H9 (cell line): ENCODE measurements around the gene APOOL. TPM values are rescaled to one million over a fixed set of nuclear protein-coding genes. Genes with fewer than 3 reads are reported as not detected.

Experiments used
- DNase-seq: peaks from one replicate; pipeline ENCODE4 v3.0.0-alpha.2; 2017
- H2AFZ ChIP-seq: one replicate; pipeline ENCODE4 v1.6.1; 2013; ENCODE audit warnings: mild to moderate bottlenecking, low read length, control low read depth, moderate library complexity
- H2AK5ac ChIP-seq: 2 replicates; pipeline ENCODE4 v1.6.1; 2013; ENCODE audit warnings: low read length, control low read depth, mixed read lengths; ENCODE audit not compliant: insufficient read length
- H2BK120ac ChIP-seq: one replicate; pipeline ENCODE4 v1.6.1; 2013; ENCODE audit warnings: low read depth, mild to moderate bottlenecking, low read length, control low read depth, inconsistent platforms; ENCODE audit not compliant: poor library complexity, severe bottlenecking
- H2BK12ac ChIP-seq: 2 replicates; pipeline ENCODE4 v1.6.1; 2013; ENCODE audit warnings: low read length, control low read depth, mixed read lengths, low read depth; ENCODE audit not compliant: insufficient read length
- H2BK15ac ChIP-seq: 2 replicates; pipeline ENCODE4 v1.6.1; 2013; ENCODE audit warnings: low read depth, low read length, control low read depth
- H2BK20ac ChIP-seq: one replicate; pipeline ENCODE4 v1.6.1; 2013; ENCODE audit warnings: low read depth, mild to moderate bottlenecking, low read length, control low read depth, inconsistent platforms; ENCODE audit not compliant: poor library complexity, severe bottlenecking
- H2BK5ac ChIP-seq: 2 replicates; pipeline ENCODE4 v1.6.1; 2013; ENCODE audit warnings: low read length, control low read depth, mixed read lengths; ENCODE audit not compliant: insufficient read length
- H3K14ac ChIP-seq: 2 replicates; pipeline ENCODE4 v1.6.1; 2013; ENCODE audit warnings: low read length, control low read depth; ENCODE audit not compliant: insufficient read depth
- H3K18ac ChIP-seq: 2 replicates; pipeline ENCODE4 v1.6.1; 2013; ENCODE audit warnings: low read depth, mild to moderate bottlenecking, mixed read lengths, low read length, control low read depth; ENCODE audit not compliant: insufficient read length
- H3K23ac ChIP-seq: 2 replicates; pipeline ENCODE4 v1.6.1; 2013; ENCODE audit warnings: low read length, control low read depth, mixed read lengths, low read depth; ENCODE audit not compliant: insufficient read length
- H3K23me2 ChIP-seq: 2 replicates; pipeline ENCODE4 v1.6.1; 2013; ENCODE audit warnings: low read depth, mild to moderate bottlenecking, mixed read lengths, low read length, control low read depth; ENCODE audit not compliant: insufficient read length, poor library complexity, severe bottlenecking
- H3K27ac ChIP-seq: 2 replicates; pipeline ENCODE4 v1.5.1; 2013; ENCODE audit warnings: low read length, control low read depth, mixed read lengths, low read depth; ENCODE audit not compliant: insufficient read length
- H3K27me3 ChIP-seq: 2 replicates; pipeline ENCODE4 v1.6.1; 2013; ENCODE audit warnings: low read length, control low read depth, inconsistent platforms; ENCODE audit not compliant: insufficient read depth
- H3K4ac ChIP-seq: 2 replicates; pipeline ENCODE4 v1.6.1; 2013; ENCODE audit warnings: low read depth, mild to moderate bottlenecking, control low read depth, inconsistent platforms, low read length, moderate library complexity
- H3K4me1 ChIP-seq: 2 replicates; pipeline ENCODE4 v1.6.1; 2013; ENCODE audit warnings: low read length, control low read depth, inconsistent platforms; ENCODE audit not compliant: insufficient read depth
- H3K4me2 ChIP-seq: 2 replicates; pipeline ENCODE4 v1.6.1; 2013; ENCODE audit warnings: low read length, control low read depth, mixed read lengths; ENCODE audit not compliant: insufficient read length, insufficient read depth
- H3K56ac ChIP-seq: 2 replicates; pipeline ENCODE4 v1.6.1; 2013; ENCODE audit warnings: low read depth, mild to moderate bottlenecking, mixed read lengths, low read length, control low read depth; ENCODE audit not compliant: insufficient read length
- H3K79me1 ChIP-seq: 2 replicates; pipeline ENCODE4 v1.6.1; 2013; ENCODE audit warnings: low read depth, mild to moderate bottlenecking, moderate library complexity, low read length, control low read depth, inconsistent platforms; ENCODE audit not compliant: insufficient read depth, poor library complexity, severe bottlenecking
- H3K79me2 ChIP-seq: 2 replicates; pipeline ENCODE4 v1.6.1; 2013; ENCODE audit warnings: low read length, control low read depth, inconsistent platforms; ENCODE audit not compliant: insufficient read depth
- H3K9ac ChIP-seq: 2 replicates; pipeline ENCODE4 v1.6.1; 2013; ENCODE audit warnings: low read length, control low read depth, mixed read lengths; ENCODE audit not compliant: insufficient read length; ENCODE audit errors: extremely low read depth
- H3K9me3 ChIP-seq: one replicate; pipeline ENCODE4 v1.6.1; 2013; ENCODE audit warnings: low read depth, low read length, inconsistent platforms; ENCODE audit not compliant: control insufficient read depth
- H3T11ph ChIP-seq: one replicate; pipeline ENCODE4 v1.6.1; 2013; ENCODE audit warnings: mild to moderate bottlenecking, low read length, control low read depth, inconsistent platforms
- H4K20me1 ChIP-seq: one replicate; pipeline ENCODE4 v1.6.1; 2013; ENCODE audit not compliant: control insufficient read depth, insufficient read length, insufficient read depth
- H4K5ac ChIP-seq: 2 replicates; pipeline ENCODE4 v1.6.1; 2013; ENCODE audit warnings: low read depth, mild to moderate bottlenecking, mixed read lengths, low read length, control low read depth; ENCODE audit not compliant: insufficient read length
- H4K8ac ChIP-seq: replicated peaks from 2 replicates; pipeline ENCODE4 v1.6.1; 2013; ENCODE audit warnings: low read length, control low read depth, mixed read lengths, low read depth; ENCODE audit not compliant: insufficient read length
- H4K91ac ChIP-seq: 2 replicates; pipeline ENCODE4 v1.6.1; 2013; ENCODE audit warnings: low read depth, mild to moderate bottlenecking, moderate library complexity, mixed read lengths, low read length, control low read depth; ENCODE audit not compliant: insufficient read length
- H3K27ac Mint-ChIP-seq, 3 experiments: 2 replicates in 2 of 3; 3 replicates in 1 of 3; pipeline ENCODE4 v1.8.0; 2020 to 2021; ENCODE audit warnings: mixed read lengths in 3 of 3, mild to moderate bottlenecking in 1 of 3, moderate library complexity in 1 of 3
- H3K27me3 Mint-ChIP-seq: 2 replicates; pipeline ENCODE4 v1.8.0; 2021; ENCODE audit warnings: low read depth, mild to moderate bottlenecking, moderate library complexity, mixed read lengths
- H3K36me3 Mint-ChIP-seq, 3 experiments: 2 replicates in 2 of 3; 3 replicates in 1 of 3; pipeline ENCODE4 v1.8.0; 2020 to 2021; ENCODE audit warnings: low read depth in 3 of 3, mixed read lengths in 3 of 3; ENCODE audit not compliant: insufficient read depth in 1 of 3
- H3K4me1 Mint-ChIP-seq, 2 experiments: 2 replicates each; pipeline ENCODE4 v1.8.0; 2020; ENCODE audit warnings: mixed read lengths in 2 of 2
- H3K4me3 Mint-ChIP-seq, 2 experiments: 2 replicates in 1 of 2; 3 replicates in 1 of 2; pipeline ENCODE4 v1.8.0; 2020 to 2021; ENCODE audit warnings: mild to moderate bottlenecking in 2 of 2, mixed read lengths in 2 of 2, moderate library complexity in 1 of 2
- H3K9me3 Mint-ChIP-seq, 2 experiments: 2 replicates in 1 of 2; 3 replicates in 1 of 2; pipeline ENCODE4 v1.8.0; 2020; ENCODE audit warnings: mild to moderate bottlenecking in 2 of 2, mixed read lengths in 2 of 2, moderate library complexity in 1 of 2
- WGBS: extraction: QIAGEN DNeasy Blood & Tissue Kit; methylation state at CpG from one replicate; pipeline ENCODE4 v1.1.7; 2013; ENCODE audit warnings: missing lambda C conversion rate, low lambda C conversion rate, mixed read lengths; ENCODE audit not compliant: insufficient read length; ENCODE audit errors: extremely low coverage; 5-methylcytosine and 5-hydroxymethylcytosine counted together
- total RNA-seq: library from RNA; stranded (reverse); gene quantifications from 2 replicates; pipeline ENCODE4 v1.2.1, GENCODE V29; 2021
- TF ChIP-seq, protein P1 (sequence below): fragments of 200-600 bp; sonication (generic); conservative IDR thresholded peaks from 3 replicates; pipeline ENCODE4 v1.8.0; 2021; ENCODE audit warnings: antibody characterized with exemption, mild to moderate bottlenecking

Gene APOOL
- total RNA-seq, 1 experiment from 2014 or later: 8.0 TPM

DNA sequence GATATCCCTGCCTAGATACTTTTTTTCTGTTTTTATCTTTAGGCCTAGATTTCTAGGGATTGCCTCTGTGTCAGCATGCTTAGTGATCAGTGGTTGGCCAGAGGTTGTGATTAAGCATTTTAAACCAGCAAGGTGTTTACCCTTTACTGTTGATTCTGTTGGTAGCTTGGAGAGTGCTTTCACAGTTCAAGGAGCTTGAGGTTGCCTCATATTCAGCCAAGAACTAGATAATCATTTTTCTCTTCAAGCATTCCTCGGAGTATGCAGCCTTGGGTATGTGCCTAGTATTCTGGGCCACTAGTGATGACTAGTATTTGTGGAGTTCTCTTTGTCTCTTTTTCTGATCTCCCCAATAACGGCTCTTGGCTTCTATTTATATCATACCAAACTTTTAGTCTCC, 20.4 kb downstream of the APOOL start:
- H4K5ac ChIP-seq: no peak overlapping the region
- H2BK5ac ChIP-seq: no peak overlapping the region
- no peak overlapping the region for H2BK20ac ChIP-seq
- H3K9me3 ChIP-seq: peaks cover 39% of the 10 kb centered on the region
- Mint-ChIP-seq H3K36me3 (peaks cover 14 to 25% (median 21%) of the 10 kb centered on the region in 3 experiments), H3K27ac (no peak overlapping the region), H3K4me3 (no peak overlapping the region), H3K9me3 (peaks cover 52 to 61% of the 10 kb centered on the region in 2 experiments), H3K27me3 (no peaks in the 10 kb centered on the region), H3K4me1 (peaks cover 18 to 20% of the 10 kb centered on the region in 2 experiments)
- TF ChIP-seq, protein P1, sequence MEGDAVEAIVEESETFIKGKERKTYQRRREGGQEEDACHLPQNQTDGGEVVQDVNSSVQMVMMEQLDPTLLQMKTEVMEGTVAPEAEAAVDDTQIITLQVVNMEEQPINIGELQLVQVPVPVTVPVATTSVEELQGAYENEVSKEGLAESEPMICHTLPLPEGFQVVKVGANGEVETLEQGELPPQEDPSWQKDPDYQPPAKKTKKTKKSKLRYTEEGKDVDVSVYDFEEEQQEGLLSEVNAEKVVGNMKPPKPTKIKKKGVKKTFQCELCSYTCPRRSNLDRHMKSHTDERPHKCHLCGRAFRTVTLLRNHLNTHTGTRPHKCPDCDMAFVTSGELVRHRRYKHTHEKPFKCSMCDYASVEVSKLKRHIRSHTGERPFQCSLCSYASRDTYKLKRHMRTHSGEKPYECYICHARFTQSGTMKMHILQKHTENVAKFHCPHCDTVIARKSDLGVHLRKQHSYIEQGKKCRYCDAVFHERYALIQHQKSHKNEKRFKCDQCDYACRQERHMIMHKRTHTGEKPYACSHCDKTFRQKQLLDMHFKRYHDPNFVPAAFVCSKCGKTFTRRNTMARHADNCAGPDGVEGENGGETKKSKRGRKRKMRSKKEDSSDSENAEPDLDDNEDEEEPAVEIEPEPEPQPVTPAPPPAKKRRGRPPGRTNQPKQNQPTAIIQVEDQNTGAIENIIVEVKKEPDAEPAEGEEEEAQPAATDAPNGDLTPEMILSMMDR: no peak
- H2AK5ac ChIP-seq: no peak overlapping the region
- no peaks in the 10 kb centered on the region for H3K79me2 ChIP-seq
- no peak overlapping the region for H2AFZ ChIP-seq
- no peak overlapping the region for H3K18ac ChIP-seq
- H3K14ac ChIP-seq: no peak overlapping the region
- H3K4me1 ChIP-seq: no peaks in the 10 kb centered on the region
- H3K27me3 ChIP-seq: no peaks in the 10 kb centered on the region
- no peak overlapping the region for H4K8ac ChIP-seq
- no peak overlapping the region for H2BK12ac ChIP-seq
- no peak overlapping the region for H3K56ac ChIP-seq
- H4K20me1 ChIP-seq: no peaks in the 10 kb centered on the region
- H3K79me1 ChIP-seq: no peaks in the 10 kb centered on the region
- DNase-seq: no peak
- H3K4me2 ChIP-seq: no peak overlapping the region
- H3T11ph ChIP-seq: no peak overlapping the region
- no peak overlapping the region for H3K9ac ChIP-seq
- no peaks in the 10 kb centered on the region for H3K23me2 ChIP-seq
- no peak overlapping the region for H4K91ac ChIP-seq
- no peak overlapping the region for H3K4ac ChIP-seq
- H2BK15ac ChIP-seq: no peak overlapping the region
- H2BK120ac ChIP-seq: no peak overlapping the region
- H3K27ac ChIP-seq: no peak overlapping the region
- WGBS: no CpG with 5 or more reads among the region's 2 CpGs
- H3K23ac ChIP-seq: no peak overlapping the region
